HL-60 (cell line): ENCODE results near the gene MAX.

Experiments used
- POLR2AphosphoS5 ChIP-seq: IDR thresholded peaks from 2 replicates; pipeline ENCODE4 v1.6.1; 2012; ENCODE audit warnings: low read depth
- SPI1 ChIP-seq: IDR thresholded peaks from 2 replicates; pipeline ENCODE4 v1.6.1; 2012; ENCODE audit warnings: low read depth, mild to moderate bottlenecking, borderline replicate concordance
- TF ChIP-seq, protein P1 (sequence below): IDR thresholded peaks from one replicate; pipeline ENCODE4 v1.5.1; 2011; ENCODE audit warnings: low read length, control low read depth, inconsistent platforms; ENCODE audit not compliant: insufficient read depth

DNA sequence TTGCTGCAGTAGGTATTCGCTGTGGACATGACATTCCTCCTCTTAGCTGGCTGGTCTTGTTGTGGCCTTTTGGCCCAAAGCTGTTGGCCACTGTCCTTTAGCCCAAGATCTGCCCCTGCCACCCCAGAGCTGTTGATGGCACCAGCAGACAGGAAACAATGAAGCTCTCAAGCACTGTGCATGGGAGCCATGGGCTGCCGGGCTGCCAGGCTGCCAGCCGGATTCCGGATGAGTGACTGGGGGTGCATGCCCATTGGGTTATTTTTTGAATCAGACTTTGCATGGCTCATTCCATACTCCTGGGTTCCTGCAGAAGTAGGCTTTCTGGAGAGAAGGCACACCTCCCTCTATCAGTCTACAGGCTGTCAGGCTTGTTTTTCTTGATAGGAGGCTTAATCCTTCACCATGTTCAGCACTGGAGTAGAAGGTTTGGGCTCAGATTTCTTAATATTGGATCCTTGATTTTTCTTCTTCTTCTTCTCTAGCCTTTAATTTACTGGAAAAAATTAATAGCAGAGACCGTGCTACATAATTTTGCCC lies 32.4 kb downstream of the MAX start:
- TF ChIP-seq, protein P1, sequence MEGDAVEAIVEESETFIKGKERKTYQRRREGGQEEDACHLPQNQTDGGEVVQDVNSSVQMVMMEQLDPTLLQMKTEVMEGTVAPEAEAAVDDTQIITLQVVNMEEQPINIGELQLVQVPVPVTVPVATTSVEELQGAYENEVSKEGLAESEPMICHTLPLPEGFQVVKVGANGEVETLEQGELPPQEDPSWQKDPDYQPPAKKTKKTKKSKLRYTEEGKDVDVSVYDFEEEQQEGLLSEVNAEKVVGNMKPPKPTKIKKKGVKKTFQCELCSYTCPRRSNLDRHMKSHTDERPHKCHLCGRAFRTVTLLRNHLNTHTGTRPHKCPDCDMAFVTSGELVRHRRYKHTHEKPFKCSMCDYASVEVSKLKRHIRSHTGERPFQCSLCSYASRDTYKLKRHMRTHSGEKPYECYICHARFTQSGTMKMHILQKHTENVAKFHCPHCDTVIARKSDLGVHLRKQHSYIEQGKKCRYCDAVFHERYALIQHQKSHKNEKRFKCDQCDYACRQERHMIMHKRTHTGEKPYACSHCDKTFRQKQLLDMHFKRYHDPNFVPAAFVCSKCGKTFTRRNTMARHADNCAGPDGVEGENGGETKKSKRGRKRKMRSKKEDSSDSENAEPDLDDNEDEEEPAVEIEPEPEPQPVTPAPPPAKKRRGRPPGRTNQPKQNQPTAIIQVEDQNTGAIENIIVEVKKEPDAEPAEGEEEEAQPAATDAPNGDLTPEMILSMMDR = no peak
- TF ChIP-seq SPI1 (no peak), POLR2AphosphoS5 (no peak)
